Breast epithelium (tissue), 3 donors: ENCODE measurements around the gene CD14.

Experiments used
- CTCF ChIP-seq, 3 donors: fragments of 450-650 bp; IDR thresholded peaks; one replicate each; pipeline ENCODE4 v1.5.1; 2016 to 2017; ENCODE audit warnings: antibody characterized with exemption in 3 of 3, mild to moderate bottlenecking in 3 of 3, moderate library complexity in 3 of 3
- POLR2A ChIP-seq: fragments of 450-650 bp; IDR thresholded peaks from one replicate; pipeline ENCODE4 v1.6.1; 2016; ENCODE audit warnings: antibody characterized with exemption, mild to moderate bottlenecking, moderate library complexity
- POLR2AphosphoS5 ChIP-seq, 3 donors: sonication (generic); formaldehyde crosslinking; IDR thresholded peaks; one replicate each; pipeline ENCODE4 v1.6.1; 2017; ENCODE audit warnings: antibody characterized with exemption in 3 of 3

- TF ChIP-seq CTCF (IDR thresholded peaks at IDR 0.05) (no peak), POLR2A (no peak), POLR2AphosphoS5 (IDR thresholded peaks at IDR 0.05) (no peak)
Observed at GRCh38 chr5:140587495-140587894, 45.5 kb downstream of the CD14 start.
